ENCODE data around the gene BSX. TPM values are rescaled to one million over a fixed set of nuclear protein-coding genes. Genes with fewer than 3 reads are reported as not detected.

BSX gene
- total RNA-seq, 3 donors from 2014 or later = not detected

Other genes starting within 250 kb of the BSX start
- 10 to 100 TPM; 20.7 to 23.7 (median 20.8) TPM for gene CRTAM, start 143.3 kb downstream of the BSX start, total RNA-seq
- 1 to 10 TPM; 1.7 to 1.8 (median 1.8) TPM for gene JHY, start 99.1 kb downstream of the BSX start, total RNA-seq
- 1,000 to 10,000 TPM; 3,255 to 3,669 (median 3,417) TPM for gene HSPA8, start 80.3 kb upstream of the BSX start, total RNA-seq
- under 1 TPM; 0.11 to 0.25 (median 0.11) TPM for gene CLMP, start 213.4 kb upstream of the BSX start, total RNA-seq